HUDEP-2 (cell line): ENCODE data around the gene IFI30.
"Not testable (repeated sequence)": the region's sequence is repeated elsewhere in the genome, so short reads cannot be mapped to it uniquely, and the experiment has no call there.

Experiments used
- DNase-seq, 76 experiments: peaks; one replicate each; lab custom pipeline; 2025; ENCODE audit not compliant: unreplicated experiment in 76 of 76; lab: John Stamatoyannopoulos, UW

Gene IFI30

DNA sequence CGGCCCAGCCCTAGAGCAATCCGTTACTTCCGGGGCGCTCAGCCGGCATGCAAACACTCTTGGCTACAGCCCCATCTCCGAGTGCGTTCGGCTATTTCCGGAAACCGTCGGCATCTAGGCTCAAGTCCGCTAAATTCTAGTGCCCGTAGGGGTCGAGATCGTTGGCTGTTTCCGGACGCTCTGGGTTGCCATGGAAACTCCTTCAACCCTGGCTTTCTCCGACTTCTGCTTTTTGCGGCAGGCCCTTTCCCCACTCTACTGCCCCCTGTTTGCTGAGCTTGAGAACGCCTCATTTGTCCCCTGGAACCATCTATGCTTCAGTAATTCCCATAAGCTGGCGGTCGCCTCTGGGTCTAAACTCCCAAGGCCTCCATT is 21.2 kb upstream of the IFI30 start:
- DNase-seq, result peak; percentile 83 to 100 (median 99)

DNA sequence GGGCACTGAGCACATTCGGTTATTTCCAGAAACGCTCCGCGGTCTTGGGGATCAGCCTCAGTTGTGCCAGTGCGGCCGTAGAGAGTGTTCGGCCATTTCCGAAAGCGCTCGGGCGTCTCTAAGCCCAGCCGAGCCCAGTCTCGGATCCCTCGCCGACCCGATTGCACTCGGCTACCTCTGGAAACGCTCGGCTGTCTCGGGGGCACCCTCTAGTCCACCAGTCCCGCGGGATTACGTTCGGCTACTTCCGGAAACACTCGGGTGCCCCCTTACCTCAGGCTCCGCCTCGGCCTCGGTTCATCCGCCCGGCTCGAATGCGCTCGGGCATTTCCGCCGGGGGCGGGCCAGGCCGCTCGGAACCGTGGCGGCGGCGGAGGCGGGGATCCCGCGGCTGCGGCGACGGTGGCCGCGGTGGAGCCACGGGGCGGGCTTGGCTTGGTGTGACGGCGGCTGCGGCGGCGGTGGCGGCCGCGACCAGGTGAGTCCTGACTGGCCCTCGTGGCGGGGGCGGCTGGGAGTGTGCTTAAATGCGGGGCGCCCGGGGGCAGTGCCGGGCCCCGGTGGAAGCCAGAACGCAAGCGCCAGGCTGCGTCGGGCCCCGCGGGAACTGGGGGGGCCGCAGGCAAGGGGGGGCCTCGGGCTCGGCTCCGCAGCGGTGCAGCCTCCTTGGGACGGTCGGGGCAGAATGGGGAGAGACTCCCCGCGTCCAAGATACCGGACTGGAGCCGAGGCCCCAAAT is 20.6 kb upstream of the IFI30 start, which contains the start of gene PIK3R2:
PIK3R2 (plus strand) TSS at position 347 of the 739 bp plus-strand sequence. CDS start 2,717 bp downstream, outside the sequence.
- peak in 75 of 76 experiments; percentile 62 to 100 (median 99) for DNase-seq

DNA sequence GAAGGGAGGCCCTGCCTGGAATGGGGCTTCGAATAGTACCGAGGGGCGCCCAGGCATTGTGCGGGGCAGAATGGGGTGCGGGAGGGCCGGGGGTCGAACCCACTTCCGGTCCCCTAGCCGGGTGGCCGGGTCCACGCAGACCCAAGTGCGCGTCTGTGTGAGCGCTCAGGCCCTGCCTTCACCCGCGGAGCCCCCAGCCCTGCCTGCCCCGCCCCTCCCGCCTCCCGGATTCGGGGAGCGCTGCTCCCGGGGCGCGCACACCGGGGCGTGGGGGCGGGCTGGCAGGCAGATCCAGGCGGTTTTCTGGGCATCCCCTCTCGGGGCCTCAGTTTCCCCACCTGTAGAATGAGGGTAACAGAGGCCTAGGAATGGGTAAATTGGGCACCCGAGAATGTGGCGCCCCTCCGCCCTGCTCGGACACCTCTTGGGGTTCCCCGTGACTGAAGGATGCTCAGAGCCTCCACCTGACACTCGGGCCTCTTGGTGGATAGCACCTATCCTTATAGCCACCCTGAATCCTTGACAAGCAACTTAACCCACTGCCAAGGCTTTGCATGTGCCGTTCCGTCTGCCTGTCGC is 20.0 kb upstream of the IFI30 start:
- peak in 6 of 76 experiments; percentile 19 to 86 (median 40) for DNase-seq

DNA sequence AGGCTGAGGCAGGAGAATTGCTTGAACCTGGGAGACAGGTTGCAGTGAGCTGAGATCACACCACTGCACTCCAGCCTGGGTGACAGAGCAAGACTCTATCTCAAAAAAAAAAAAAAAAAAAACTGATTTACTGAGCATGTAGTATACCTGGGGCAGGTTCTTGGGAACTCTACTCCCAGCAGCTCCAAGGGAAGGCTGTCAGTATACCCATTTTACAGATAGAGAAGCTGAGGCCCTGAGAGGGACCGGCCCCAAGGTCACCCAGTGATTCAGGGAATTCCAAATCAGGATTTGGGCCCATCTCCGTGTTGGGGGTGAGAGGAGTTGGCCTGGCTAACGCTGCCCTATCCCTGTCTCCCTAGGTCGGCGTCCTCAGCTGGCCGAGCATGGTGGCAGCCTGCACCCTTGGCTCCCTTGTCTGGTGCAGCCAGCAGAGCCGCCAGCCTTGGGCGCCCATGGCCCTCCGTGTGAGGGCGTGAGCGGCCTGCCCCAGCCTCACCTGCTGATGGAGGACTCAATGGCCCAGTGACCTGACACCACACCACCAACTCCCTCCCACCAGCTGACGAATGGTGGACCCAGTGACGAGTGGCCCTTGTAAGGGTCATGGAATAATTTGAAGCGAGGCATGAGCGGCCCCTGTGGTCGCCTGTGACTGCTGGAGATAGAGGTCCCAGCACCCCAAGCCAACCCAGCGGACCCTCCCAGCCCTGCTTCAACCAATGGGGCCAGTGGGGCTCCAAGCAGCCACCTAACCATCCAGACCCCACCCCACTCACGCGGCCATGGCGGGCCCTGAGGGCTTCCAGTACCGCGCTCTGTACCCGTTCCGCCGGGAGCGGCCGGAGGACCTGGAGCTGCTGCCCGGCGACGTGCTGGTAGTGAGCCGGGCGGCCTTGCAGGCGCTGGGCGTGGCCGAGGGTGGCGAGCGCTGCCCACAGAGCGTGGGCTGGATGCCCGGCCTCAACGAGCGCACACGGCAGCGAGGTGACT is 18.2 kb upstream of the IFI30 start:
- DNase-seq, result peak in 47 of 76 experiments; percentile 15 to 81 (median 50)

DNA sequence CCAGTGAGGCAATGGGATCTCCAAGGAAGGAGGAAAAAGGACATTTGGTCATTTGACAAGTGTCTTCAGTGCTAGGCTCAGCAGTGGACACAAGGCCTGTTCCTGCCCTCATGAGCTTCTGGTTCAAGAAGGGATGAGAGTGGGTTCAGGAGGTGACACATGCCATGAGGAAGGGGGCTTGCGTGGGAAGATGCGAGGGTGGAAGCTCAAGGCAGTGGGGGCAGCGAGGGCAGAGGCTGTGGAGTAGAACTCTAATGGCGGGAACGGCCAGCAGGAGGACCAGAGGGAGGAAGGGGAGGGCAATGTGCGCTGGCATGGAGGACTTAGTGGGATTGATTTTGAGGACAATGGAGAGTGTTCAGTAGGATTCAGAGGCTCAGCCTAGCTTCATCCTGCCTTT is 17.3 kb upstream of the IFI30 start:
- DNase-seq, result peak in 21 of 76 experiments; percentile 7 to 67 (median 37)

DNA sequence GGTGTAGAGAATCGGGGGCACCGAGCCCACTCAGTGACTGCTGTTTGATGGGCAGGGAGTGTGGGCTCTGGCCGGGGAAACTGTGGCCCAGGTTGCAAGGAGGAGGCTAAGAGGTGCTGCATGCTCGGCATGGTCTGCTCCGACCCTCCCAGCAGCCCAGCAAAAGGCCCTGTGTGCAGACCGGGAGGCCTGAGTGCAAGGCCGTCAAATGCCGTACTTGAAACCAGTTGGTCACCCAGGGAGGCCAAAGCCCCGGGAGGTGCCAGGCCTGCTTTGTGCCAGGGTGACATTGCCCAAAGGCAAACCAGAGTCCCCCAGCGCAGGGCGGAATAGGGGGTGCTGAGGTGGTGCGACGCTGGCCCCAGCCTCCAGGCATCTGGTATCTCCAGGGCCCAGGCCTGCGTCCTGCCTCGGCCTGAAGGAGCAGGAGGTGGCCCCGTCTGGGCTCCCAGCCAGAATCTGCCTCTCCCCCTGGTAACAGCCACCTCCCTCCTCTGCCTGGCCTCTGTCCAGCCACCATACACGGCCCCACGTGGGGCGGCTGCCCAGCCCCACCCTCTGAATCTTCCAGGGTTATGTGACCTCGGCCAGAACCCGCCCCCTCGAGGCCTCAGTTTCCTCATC is 16.7 kb upstream of the IFI30 start:
- DNase-seq, result peak; percentile 88 to 100 (median 99)

DNA sequence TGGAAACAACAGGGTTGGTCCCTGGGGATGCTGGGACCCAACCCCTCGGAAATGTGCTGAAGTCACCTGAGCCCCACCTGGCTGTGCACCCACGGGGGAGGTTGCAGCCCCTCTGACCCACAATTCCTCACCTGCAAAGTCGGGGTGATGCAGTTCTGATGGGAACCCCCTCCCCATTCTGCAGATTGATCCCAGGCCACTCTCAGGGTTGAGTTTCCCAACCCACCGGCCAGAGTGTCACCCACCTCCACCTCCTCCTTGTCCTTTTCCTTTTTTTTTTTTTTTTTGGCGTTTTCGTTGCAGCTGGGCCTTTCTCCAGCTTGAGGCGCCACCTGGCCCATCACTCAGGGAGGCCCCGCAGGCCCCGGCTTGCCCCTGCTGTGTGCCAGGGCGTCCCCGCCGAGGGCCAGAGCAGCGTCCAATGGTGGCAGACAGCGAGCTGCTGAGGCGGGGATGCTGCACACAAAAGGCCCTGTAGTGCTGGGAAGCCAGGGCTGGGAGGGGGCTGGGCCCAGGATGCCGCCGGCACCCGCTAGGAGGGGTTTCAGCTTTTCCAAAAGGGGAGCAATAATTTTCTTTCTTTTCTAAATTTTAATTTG is 16.0 kb upstream of the IFI30 start:
- DNase-seq, result peak in 51 of 76 experiments; percentile 18 to 66 (median 42)

DNA sequence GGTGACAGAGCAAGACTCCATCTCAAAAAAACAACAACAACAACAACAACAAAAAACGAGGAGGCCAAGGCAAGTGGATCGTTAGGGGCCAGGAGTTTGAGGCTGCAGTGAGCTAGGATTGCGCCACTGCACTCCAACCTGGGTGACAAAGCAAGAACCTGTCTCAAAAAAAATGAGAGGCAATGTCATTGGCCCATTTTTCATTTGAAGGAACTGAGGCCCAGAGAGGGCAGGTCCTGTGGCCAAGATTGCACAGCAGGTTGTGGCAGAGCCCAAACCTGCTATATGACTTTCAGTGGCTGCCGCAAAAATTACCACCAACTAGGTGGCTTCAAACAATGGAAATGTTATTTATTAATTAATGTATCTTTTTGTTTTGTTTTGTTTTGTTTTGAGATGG is 15.1 kb upstream of the IFI30 start:
- peak in 1 of 76 experiments; percentile 12 for DNase-seq

DNA sequence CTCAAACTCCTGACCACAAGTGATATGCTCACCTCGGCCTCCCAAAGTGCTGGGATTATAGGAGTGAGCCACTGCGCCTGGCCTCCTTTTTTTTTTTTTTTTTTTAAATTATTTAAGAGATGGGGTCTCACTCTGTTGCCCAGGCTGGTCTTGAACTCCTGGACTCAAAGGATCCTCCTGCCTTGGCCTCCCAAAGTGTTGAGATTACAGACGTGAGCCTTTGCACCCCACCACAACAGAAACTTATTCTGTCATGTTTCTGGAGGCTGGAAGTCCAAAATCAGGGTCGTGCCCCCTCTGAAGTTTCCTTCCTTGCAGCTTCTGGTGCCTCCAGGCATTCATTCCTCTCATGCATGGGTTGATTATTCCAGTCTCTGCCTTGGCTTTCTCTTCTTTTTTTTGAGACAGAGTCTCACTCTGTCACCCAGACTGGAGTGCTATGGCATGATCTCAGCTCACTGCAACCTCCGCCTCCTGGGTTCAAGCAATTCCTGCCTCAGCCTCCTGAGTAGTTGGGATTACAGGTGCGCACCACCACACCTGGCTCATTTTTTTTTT is 14.5 kb upstream of the IFI30 start:
- DNase-seq, result not testable (repeated sequence)

DNA sequence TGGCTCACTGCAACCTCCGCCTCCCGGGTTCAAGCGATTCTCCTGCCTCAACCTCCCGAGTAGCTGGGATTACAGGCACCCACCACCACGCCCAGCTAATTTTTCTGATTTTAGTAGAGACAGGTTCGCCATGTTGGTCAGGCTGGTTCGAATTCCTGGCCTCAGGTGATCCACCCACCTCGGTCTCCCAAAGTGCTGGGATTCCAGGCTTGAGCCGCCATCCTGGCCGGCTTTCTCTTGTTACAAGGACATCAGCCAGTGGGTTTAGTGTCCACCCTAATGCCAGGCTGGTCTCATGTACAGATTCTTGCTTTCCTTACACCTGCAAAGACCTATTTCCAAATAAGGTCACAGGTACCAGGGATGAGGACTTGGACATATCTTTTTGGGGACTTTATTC is 13.8 kb upstream of the IFI30 start:
- DNase-seq, result no peak

DNA sequence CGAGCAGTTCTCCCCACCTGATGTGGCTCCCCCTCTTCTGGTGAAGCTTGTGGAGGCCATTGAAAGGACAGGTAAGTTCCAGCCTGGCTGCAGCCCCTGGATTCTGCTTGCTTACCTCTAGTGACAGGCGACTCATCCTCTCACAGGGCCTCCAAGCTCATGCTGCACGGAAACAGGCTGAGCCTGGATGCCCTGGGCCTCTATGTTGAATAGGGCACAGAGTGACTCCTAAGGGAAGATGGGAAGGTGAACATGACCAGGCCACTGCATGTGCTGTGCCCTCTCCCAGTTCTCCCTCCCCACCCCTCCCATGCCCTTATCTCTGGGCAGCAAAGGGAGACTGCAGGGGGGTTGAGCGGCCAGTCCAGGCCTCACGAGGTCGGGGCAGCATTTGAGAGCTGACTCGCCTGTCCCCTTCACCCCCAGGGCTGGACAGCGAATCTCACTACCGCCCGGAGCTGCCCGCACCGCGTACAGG is 13.1 kb upstream of the IFI30 start:
- peak in 71 of 76 experiments; percentile 31 to 98 (median 72) for DNase-seq

DNA sequence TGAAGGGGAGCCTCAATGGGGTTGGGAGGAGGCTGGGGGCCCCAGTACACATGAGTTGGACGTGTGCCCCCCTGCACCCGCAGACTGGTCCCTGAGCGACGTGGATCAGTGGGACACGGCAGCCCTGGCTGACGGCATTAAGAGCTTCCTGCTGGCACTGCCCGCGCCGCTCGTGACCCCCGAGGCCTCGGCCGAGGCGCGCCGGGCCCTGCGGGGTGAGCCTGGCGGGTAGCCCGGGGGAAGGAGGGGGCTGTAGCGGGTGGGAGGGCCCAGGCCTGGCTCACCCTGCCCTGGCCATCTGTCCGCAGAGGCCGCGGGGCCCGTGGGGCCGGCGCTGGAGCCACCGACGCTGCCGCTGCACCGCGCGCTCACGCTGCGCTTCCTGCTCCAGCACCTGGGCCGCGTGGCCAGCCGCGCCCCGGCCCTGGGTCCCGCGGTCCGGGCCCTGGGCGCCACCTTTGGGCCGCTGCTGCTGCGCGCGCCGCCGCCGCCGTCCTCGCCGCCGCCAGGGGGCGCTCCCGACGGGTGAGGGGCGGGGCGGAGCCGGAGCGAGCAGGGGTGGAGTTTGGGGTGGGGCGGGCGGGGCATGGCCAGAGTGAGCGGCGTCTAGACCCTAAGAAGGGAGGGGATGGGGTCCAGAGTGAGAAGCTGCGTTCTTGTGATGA is 12.5 kb upstream of the IFI30 start:
- DNase-seq, result peak in 64 of 76 experiments; percentile 25 to 98 (median 73)

DNA sequence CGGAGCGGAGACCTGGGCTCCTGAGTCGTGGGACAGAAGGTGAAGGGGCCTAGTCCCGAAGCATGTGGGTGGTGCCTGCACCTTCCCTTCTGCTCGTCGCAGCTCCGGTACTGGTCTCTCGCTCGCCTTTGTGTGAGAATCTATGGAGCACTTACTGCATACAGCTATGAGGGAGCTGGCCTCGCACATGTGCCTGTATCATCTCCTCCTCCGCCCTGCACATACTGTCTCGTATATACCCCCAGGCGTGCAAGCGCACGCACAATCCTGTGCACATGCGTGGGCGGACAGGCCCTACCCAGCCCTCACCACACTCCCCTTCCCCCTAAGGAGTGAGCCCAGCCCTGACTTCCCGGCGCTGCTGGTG is 12.0 kb upstream of the IFI30 start:
- peak in 1 of 76 experiments; percentile 50 for DNase-seq

DNA sequence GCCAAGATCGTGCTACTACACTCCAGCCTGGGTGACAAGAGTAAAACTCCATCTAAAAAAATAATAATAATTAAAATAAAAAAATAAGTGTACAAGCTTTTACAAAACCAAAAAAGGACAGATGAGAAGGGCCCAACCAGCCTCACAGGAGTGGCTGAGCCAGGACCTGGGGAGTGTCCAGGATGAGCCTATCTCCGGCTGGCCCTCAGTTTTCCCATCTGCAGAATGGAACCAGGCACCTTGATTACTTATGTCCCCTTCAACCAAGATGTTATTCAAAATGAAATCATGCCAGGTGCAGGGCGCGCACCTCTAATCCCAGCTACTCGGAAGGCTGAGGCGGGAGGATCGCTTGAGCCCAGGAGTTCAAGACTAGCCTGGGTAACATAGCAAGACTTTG is 9.5 kb upstream of the IFI30 start:
- no peak for DNase-seq

DNA sequence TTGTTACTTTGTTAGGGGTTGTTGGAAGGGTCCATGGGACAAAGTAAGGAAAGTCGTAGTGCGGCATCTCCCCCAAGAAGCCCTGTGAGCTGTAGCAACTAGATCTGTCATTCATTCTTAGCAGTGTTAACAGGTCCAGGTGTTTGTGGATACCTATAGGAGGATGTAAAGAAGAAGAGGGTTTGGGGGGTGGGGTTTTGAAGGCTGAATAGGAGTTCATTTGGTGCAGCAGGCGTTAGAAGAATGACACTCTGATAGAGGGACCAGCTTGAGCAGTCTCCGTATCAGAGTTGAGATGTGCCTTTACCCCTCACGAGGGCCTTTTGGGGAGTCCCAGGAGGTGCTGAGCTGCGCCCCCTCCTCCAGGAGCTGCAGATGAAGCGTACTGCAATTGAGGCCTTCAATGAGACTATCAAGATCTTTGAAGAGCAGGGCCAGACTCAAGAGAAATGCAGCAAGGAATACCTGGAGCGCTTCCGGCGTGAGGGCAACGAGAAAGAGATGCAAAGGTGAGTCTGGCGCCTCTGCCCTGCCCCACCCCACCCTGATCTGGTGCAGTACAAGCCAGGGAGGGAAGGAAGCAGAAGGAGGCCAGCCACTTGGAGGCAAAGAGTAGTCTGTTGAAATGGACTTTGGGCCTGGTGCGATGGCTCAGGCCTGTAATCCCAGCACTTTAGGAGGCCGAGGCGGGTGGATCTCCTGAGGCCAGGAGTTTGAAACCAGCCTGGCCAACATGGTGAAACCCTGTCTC is 7.6 kb upstream of the IFI30 start:
- DNase-seq, result no peak

DNA sequence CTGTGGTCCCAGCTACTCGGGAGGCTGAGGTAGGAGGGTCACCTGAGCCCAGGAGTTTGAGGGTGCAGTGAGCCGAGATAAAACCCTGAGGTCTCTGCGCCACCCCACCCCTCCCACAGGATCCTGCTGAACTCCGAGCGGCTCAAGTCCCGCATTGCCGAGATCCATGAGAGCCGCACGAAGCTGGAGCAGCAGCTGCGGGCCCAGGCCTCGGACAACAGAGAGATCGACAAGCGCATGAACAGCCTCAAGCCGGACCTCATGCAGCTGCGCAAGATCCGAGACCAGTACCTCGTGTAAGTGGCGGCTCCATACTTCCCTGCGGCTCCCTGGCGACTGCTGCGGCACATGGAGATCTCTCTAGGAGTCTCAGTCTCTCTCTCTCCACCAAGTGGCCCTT is 6.6 kb upstream of the IFI30 start:
- no peak for DNase-seq

DNA sequence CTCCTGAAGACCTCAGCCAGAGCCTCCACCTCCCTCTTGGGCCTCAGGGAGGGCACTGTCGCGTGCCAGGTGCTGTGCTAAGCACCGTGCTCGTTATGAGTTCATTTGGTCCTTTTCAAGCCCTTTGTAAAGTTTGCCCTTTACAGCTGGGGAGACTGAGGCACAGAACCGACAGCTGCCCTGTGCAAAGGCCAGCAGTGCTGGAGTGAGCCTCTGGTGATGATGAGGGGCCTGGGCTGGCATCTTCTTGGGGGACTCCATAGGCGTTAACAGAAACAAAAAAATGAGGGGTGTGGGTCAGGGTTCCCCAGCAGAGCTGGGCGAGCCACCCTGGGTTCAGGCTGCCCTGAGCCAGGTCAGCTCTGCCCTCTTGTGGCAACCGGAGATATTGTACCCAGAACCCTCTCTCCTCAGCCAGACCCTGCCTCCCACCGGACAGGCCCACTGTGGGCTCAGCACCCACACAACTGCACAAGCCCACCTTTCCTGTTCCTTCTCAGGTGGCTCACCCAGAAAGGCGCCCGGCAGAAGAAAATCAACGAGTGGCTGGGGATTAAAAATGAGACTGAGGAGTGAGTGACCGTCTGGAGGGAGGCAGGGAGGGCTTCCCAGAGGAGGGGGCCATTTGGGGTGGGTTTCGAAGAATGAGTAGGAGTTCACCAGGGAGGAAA is 5.5 kb upstream of the IFI30 start:
- DNase-seq, result peak in 55 of 76 experiments; percentile 9 to 73 (median 47)
